Type B pancreatic cell (in vitro differentiated cells): Measurements from ENCODE around the gene CEP128. TPM values are rescaled to one million over a fixed set of nuclear protein-coding genes. Genes with fewer than 3 reads are reported as not detected.

Experiments
- DNase-seq: peaks from one replicate; pipeline ENCODE4 v3.0.0; 2021; ENCODE audit warnings: mixed read lengths; ENCODE audit not compliant: unreplicated experiment; ENCODE audit errors: extremely low spot score
- H3K27ac Mint-ChIP-seq: 2 replicates; pipeline ENCODE4 v1.8.0; 2021; ENCODE audit warnings: mild to moderate bottlenecking, mixed read lengths
- H3K27me3 Mint-ChIP-seq: 2 replicates; pipeline ENCODE4 v1.8.0; 2021; ENCODE audit warnings: mixed read lengths
- H3K36me3 Mint-ChIP-seq: 2 replicates; pipeline ENCODE4 v1.8.0; 2021; ENCODE audit warnings: mixed read lengths
- H3K4me1 Mint-ChIP-seq: one replicate; pipeline ENCODE4 v1.8.0; 2021; ENCODE audit warnings: mixed read lengths; ENCODE audit not compliant: unreplicated experiment
- H3K4me3 Mint-ChIP-seq: 2 replicates; pipeline ENCODE4 v1.8.0; 2021; ENCODE audit warnings: mild to moderate bottlenecking, mixed read lengths
- H3K9me3 Mint-ChIP-seq: 2 replicates; pipeline ENCODE4 v1.8.0; 2021; ENCODE audit warnings: mixed read lengths
- CTCF ChIP-seq: fragments of 200-600 bp; sonication (generic); conservative IDR thresholded peaks from 2 replicates; pipeline ENCODE4 v1.5.0; 2021; ENCODE audit warnings: antibody characterized with exemption, mild to moderate bottlenecking
- total RNA-seq: library from RNA; stranded (reverse); gene quantifications from 2 replicates; pipeline ENCODE4 v1.2.1, GENCODE V29; 2021; ENCODE audit warnings: low replicate concordance

The CEP128 gene
- total RNA-seq, 1 donor from 2014 or later, result 17.7 TPM

- Mint-ChIP-seq H3K9me3 (no peaks in the 10 kb centered on the region), H3K27me3 (no peaks in the 10 kb centered on the region), H3K36me3 (no peaks in the 10 kb centered on the region), H3K27ac (no peak overlapping the region), H3K4me1 (peaks cover 3% of the 10 kb centered on the region), H3K4me3 (no peak overlapping the region)
- DNase-seq, result no peak
- TF ChIP-seq CTCF, result no peak
These were observed 338.6 kb downstream of the CEP128 start for GRCh38 chr14:80602946-80603345.

DNA sequence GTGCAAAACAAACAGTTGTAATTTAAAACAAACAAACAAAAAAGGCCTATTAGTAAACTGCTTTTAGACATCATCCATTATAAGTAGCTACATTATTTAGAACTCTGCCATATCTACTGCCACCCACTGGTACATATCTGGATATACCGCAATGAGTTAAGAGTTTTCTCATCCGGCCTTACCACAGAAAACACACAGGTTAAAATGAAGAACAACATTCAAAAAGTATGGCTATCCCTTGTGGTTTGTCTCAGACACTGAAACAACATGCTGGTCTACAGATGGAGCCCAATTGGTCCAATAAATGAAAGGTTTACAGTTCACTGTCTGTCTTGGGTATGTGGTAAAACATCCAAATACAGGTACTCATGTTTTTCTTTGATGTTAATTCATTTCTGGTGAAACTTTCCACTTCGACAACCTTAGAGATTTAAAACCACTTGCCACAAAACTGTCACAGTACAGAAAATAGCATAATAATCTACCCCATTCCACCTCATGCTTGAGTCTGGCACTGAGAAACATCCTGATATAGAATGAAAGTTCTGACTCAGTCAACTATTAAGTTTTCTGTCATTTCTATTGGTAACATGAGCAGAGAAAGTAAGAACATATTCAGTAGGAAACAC, 354.3 kb downstream of the CEP128 start:
- no peak for DNase-seq
- H3K27ac Mint-ChIP-seq, result no peak overlapping the region

DNA sequence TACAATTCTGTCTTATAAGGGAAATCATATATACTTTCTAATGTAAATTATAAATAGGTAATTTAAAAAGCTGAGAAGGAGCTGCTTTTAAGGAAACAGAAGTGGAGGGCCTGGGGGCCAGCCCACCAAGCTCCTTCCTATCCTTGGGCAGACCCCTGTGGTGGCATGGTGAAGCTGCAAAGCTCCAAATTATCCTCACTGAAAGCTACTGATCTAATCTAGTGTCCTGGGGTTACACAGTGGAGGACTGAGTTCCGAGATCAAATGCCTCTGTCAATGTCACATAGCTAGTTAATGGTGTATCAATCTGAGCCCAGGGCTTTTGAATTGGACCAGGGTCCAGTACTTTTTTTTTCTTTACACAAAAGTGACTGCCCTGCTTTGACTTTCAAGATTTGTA, 355.4 kb downstream of the CEP128 start:
- DNase-seq, result no peak
- no peak overlapping the region for H3K4me3 Mint-ChIP-seq
- no peaks in the 10 kb centered on the region for H3K9me3 Mint-ChIP-seq
- H3K36me3 Mint-ChIP-seq, result no peaks in the 10 kb centered on the region
- peaks cover 8% of the 10 kb centered on the region for H3K4me1 Mint-ChIP-seq
- no peaks in the 10 kb centered on the region for H3K27me3 Mint-ChIP-seq
- no peak for TF ChIP-seq CTCF
- H3K27ac Mint-ChIP-seq, result no peak overlapping the region

More for the DNA sequence above, 354.3 kb downstream of the CEP128 start:
- Mint-ChIP-seq H3K36me3 (no peaks in the 10 kb centered on the region), H3K9me3 (no peaks in the 10 kb centered on the region), H3K4me1 (peaks cover 8% of the 10 kb centered on the region), H3K27me3 (no peaks in the 10 kb centered on the region), H3K4me3 (no peak overlapping the region)
- TF ChIP-seq CTCF, result peak; percentile 70

GRCh38 chr14:80585506-80585835, 356.1 kb downstream of the CEP128 start:
- Mint-ChIP-seq H3K27me3 (no peaks in the 10 kb centered on the region), H3K9me3 (no peaks in the 10 kb centered on the region), H3K4me3 (no peak overlapping the region), H3K27ac (no peak overlapping the region), H3K36me3 (no peaks in the 10 kb centered on the region), H3K4me1 (peaks cover 8% of the 10 kb centered on the region)
- DNase-seq, result no peak
- TF ChIP-seq CTCF, result no peak

- H3K36me3 Mint-ChIP-seq, result no peaks in the 10 kb centered on the region
- peaks cover 8% of the 10 kb centered on the region for H3K4me1 Mint-ChIP-seq
- H3K27me3 Mint-ChIP-seq, result no peaks in the 10 kb centered on the region
- no peak for DNase-seq
- H3K9me3 Mint-ChIP-seq, result no peaks in the 10 kb centered on the region
- no peak overlapping the region for H3K4me3 Mint-ChIP-seq
- no peak overlapping the region for H3K27ac Mint-ChIP-seq
- TF ChIP-seq CTCF, result no peak
These were observed 356.6 kb downstream of the CEP128 start for GRCh38 chr14:80584744-80585505.
